ENCODE measurements around the gene CDC20. TPM values are rescaled to one million over a fixed set of nuclear protein-coding genes. Genes with fewer than 3 reads are reported as not detected.

The CDC20 gene
- total and polyA plus RNA-seq, 2 of the 8 experiments (the other 6 are each of a cell fraction or from before 2014, with no cell fraction given) = 214 to 221 TPM

DNA sequence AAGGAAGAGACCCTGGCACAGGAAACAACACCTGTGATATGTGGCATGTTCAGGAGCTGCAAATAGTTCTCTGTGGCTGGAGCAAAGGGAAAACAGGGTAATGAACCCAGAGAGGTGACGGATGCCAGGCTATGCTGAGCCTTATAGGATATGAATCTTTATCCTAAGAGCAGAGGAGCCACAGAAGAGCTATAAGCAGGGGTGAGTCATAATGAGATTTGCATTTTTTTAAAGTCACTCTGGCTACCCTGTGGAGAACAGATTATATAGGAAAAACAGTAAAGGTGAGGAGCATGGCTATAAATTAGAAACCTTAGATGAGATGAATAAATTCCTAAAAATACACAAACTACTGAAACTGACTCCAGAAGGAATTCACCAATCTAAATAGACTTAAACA, 34.0 kb upstream of the CDC20 start (continued):
- TF ChIP-seq ATF2 (IDR thresholded peaks at IDR 0.05; ENCODE audit: low read length) = no peak
- no peak for TF ChIP-seq NANOG (IDR thresholded peaks at IDR 0.05; ENCODE audit: insufficient read depth, low read depth, low read length, poor library complexity, severe bottlenecking)
- TF ChIP-seq ASH2L (IDR thresholded peaks at IDR 0.05; ENCODE audit: low read length) = no peak
- no peak for TF ChIP-seq RXRA (IDR thresholded peaks at IDR 0.05; ENCODE audit: insufficient read depth, low read depth, low read length)
- no peak for TF ChIP-seq KDM1A (IDR thresholded peaks at IDR 0.05; ENCODE audit: borderline replicate concordance, low read length)
- no peak for TF ChIP-seq SP1 (IDR thresholded peaks at IDR 0.05; ENCODE audit: low read depth, low read length)

Measured in H1 (cell line).